ENCODE results near the gene PRKCZ.

PRKCZ gene

DNA sequence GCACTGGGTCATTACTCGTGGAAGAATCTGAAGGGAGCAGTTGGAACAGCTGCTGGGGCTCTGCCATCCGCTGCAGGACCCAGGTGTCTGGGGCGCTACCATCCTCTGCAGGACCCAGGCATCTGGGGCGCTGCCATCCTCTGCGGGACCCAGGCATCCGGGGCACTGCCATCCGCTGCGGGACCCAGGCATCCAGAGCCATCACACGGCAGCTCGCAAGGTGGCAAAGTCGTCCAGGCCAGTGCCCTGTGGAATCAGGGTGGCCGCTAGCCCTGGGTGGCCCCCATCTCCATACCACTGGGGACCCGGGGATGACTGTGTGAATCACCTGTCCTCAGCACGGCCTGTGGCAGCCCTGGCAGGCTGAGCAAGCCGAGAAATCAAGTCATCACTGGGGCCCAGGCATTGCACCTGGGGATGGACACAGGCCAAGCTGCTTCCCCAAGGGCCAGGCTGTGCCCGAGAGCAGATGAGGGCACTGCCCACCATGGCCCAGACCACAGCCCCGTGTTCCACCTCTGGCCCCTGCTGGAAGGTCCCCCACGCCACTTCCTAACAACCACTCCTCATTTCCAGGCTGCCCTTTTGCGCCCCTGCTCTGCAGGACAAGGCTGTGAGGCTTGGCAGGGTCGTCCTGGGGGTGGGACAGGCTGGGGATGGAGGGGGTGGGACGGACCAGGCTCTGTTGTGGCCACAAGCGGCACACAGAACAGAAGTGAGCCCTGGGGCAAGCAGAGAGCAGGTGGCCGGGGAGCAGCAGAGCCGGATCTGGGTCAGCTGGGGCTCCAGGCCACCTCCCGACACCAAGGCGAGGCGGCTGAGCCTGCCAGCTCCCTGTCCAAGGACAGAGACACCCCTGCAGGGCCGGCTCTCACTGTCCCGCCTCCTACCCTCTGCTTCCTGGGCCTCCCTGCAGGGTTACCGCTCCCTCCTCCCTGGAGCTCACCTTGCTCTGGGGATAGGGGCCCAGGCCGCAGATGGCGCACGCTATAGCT lies 18.4 kb upstream of the PRKCZ start:
- H3K4me3 ChIP-seq (ENCODE audit: low read depth, low read length) = no peak overlapping the region
- TF ChIP-seq, protein P1, sequence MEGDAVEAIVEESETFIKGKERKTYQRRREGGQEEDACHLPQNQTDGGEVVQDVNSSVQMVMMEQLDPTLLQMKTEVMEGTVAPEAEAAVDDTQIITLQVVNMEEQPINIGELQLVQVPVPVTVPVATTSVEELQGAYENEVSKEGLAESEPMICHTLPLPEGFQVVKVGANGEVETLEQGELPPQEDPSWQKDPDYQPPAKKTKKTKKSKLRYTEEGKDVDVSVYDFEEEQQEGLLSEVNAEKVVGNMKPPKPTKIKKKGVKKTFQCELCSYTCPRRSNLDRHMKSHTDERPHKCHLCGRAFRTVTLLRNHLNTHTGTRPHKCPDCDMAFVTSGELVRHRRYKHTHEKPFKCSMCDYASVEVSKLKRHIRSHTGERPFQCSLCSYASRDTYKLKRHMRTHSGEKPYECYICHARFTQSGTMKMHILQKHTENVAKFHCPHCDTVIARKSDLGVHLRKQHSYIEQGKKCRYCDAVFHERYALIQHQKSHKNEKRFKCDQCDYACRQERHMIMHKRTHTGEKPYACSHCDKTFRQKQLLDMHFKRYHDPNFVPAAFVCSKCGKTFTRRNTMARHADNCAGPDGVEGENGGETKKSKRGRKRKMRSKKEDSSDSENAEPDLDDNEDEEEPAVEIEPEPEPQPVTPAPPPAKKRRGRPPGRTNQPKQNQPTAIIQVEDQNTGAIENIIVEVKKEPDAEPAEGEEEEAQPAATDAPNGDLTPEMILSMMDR (IDR thresholded peaks at IDR 0.05; ENCODE audit: insufficient read depth, low read depth, low read length, missing control alignments) = no peak
- no peak for DNase-seq (ENCODE audit: low read depth)

- no peak for DNase-seq (ENCODE audit: low read depth)
- no peak overlapping the region for H3K4me3 ChIP-seq (ENCODE audit: low read depth, low read length)
- TF ChIP-seq, protein P1 (IDR thresholded peaks at IDR 0.05; ENCODE audit: insufficient read depth, low read depth, low read length, missing control alignments) = no peak
Measured at GRCh38 chr1:2032737-2033136, 17.5 kb upstream of the PRKCZ start.

GRCh38 chr1:2033165-2033564 lies 17.0 kb upstream of the PRKCZ start:
- no peak for DNase-seq (ENCODE audit: low read depth)
- TF ChIP-seq, protein P1 (IDR thresholded peaks at IDR 0.05; ENCODE audit: insufficient read depth, low read depth, low read length, missing control alignments) = no peak
- no peak overlapping the region for H3K4me3 ChIP-seq (ENCODE audit: low read depth, low read length)

GRCh38 chr1:2036287-2036686 lies 13.9 kb upstream of the PRKCZ start:
- DNase-seq (ENCODE audit: low read depth) = no peak
- TF ChIP-seq, protein P1 (IDR thresholded peaks at IDR 0.05; ENCODE audit: insufficient read depth, low read depth, low read length, missing control alignments) = no peak
- no peak overlapping the region for H3K4me3 ChIP-seq (ENCODE audit: low read depth, low read length)

- no peak overlapping the region for H3K4me3 ChIP-seq (ENCODE audit: low read depth, low read length)
- DNase-seq (ENCODE audit: low read depth) = no peak
- TF ChIP-seq, protein P1 (IDR thresholded peaks at IDR 0.05; ENCODE audit: insufficient read depth, low read depth, low read length, missing control alignments) = no peak
Measured at GRCh38 chr1:2037314-2037979, 12.8 kb upstream of the PRKCZ start.

GRCh38 chr1:2038229-2038628 lies 12.0 kb upstream of the PRKCZ start:
- TF ChIP-seq, protein P1 (IDR thresholded peaks at IDR 0.05; ENCODE audit: insufficient read depth, low read depth, low read length, missing control alignments) = no peak
- no peak overlapping the region for H3K4me3 ChIP-seq (ENCODE audit: low read depth, low read length)
- DNase-seq (ENCODE audit: low read depth) = no peak
